ENCODE data around the gene CUEDC1. TPM values are rescaled to one million over a fixed set of nuclear protein-coding genes. Genes with fewer than 3 reads are reported as not detected.

CUEDC1 gene
- total and polyA plus RNA-seq, 2 of the 4 experiments (the other 2 are of a cell fraction) = 4.1 to 21.2 TPM

DNA sequence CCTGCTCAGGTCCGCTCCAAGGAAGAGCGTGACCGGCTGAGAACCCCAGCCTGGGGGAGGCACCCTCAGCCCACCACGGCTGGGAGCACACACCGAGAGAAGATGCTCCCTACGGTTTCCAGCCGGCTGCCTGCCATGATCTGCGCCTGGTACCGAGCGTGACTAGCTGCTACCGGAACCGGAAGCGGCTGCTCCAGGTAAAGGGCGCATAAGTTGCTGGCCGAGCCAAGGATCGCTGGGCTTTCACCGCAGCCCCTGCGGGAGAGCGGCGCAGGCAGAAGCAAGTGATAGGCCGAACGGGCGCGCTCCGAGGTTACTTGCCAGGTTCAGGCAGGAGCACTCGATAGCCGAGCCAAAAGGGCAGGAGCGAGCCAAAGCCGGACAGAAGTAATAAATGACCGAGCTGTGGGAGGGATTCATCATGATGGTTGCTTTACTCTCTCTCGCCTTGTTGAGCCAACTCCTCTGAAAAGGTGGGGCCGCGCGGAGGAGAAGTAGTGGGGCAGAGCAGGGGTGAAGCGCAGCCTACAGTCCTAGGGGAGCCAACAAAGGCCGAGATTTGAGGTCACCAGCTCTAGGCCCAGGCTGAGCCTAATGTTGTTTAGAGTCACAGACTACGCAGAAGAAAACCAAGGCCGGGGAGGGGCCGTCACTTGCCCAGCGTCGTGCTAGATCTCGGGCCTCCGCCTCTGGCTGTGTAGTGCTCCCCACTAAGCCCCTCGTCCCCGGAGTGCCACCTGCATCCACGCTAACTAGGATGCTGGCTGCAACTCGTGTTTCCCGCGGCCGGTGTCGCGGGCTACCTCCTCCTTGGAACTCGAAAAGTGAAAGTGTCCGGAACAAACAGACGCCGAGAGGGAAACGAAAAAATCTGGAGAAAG, 105.1 kb downstream of the CUEDC1 start, which contains the start of gene MRPS23 (continued):
- TF ChIP-seq, protein P1, sequence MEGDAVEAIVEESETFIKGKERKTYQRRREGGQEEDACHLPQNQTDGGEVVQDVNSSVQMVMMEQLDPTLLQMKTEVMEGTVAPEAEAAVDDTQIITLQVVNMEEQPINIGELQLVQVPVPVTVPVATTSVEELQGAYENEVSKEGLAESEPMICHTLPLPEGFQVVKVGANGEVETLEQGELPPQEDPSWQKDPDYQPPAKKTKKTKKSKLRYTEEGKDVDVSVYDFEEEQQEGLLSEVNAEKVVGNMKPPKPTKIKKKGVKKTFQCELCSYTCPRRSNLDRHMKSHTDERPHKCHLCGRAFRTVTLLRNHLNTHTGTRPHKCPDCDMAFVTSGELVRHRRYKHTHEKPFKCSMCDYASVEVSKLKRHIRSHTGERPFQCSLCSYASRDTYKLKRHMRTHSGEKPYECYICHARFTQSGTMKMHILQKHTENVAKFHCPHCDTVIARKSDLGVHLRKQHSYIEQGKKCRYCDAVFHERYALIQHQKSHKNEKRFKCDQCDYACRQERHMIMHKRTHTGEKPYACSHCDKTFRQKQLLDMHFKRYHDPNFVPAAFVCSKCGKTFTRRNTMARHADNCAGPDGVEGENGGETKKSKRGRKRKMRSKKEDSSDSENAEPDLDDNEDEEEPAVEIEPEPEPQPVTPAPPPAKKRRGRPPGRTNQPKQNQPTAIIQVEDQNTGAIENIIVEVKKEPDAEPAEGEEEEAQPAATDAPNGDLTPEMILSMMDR (conservative IDR thresholded peaks at IDR 0.05; ENCODE audit: low read depth, low read length) = no peak
- TF ChIP-seq RAD21 (IDR thresholded peaks at IDR 0.05; ENCODE audit: low read length) = no peak
- TF ChIP-seq NFE2L2 (IDR thresholded peaks at IDR 0.05; ENCODE audit: low read depth, low read length) = no peak

Data from IMR-90 (cell line).